Measurements from ENCODE around the gene SLC6A13. TPM values are rescaled to one million over a fixed set of nuclear protein-coding genes. Genes with fewer than 3 reads are reported as not detected.

Gene SLC6A13
- total and polyA plus RNA-seq, 2 donors (not counting 3 experiments of a cell fraction or from before 2014, with no cell fraction given): 0.14 TPM; not detected in 1

DNA sequence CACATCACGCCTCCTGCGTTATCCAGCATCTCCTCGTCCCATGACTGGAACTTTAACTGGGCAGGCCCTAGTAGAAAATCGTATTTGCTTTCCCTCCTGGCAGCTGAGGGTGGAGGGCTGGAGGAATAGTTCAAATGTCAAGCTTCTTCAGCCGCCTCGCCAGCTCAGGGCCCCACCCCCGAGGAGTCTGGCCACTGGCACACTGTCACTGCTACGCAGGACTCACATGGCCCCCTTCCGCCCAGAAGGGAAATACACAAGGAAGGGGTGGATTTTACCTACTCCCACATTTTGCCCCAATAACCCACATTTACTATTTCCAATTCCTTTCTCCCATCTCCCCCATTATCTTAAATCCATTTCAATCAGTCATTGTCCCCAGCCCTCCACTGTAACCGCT lies 8.6 kb downstream of the SLC6A13 start:
- Histone ChIP-seq H3K36me3 (ENCODE audit: control insufficient read depth in 2 of 2, extremely low read depth in 1 of 2, insufficient read depth in 2 of 2, low read length in 2 of 2) (no peaks in the 10 kb centered on the region), H2AFZ (ENCODE audit: low read depth, low read length) (no peak overlapping the region), H3K4me2 (ENCODE audit: insufficient read depth, low read length) (no peak overlapping the region), H3K27ac (ENCODE audit: insufficient read depth, low read depth, low read length) (no peak overlapping the region), H3K4me1 (ENCODE audit: control insufficient read depth, extremely low read depth, insufficient read depth, low read length) (no peaks in the 10 kb centered on the region), H3K4me3 (replicated peaks in 1 of 3; ENCODE audit: insufficient read depth in 1 of 3, low read depth in 1 of 3, low read length in 3 of 3) (no peak overlapping the region), H3K9me3 (replicated peaks; ENCODE audit: control insufficient read depth, insufficient read depth, low read length) (no peaks in the 10 kb centered on the region), H3K9me1 (replicated peaks; ENCODE audit: control insufficient read depth, extremely low read depth, insufficient read depth, low read length) (no peaks in the 10 kb centered on the region), H4K20me1 (replicated peaks; ENCODE audit: control insufficient read depth, extremely low read depth, insufficient read depth, low read length) (no peaks in the 10 kb centered on the region), H3K9ac (replicated peaks; ENCODE audit: extremely low read depth, insufficient read depth, low read length) (no peak overlapping the region), H3K27me3 (ENCODE audit: control insufficient read depth in 2 of 2, insufficient read depth in 2 of 2, low read length in 2 of 2) (peaks cover 2 to 7% of the 10 kb centered on the region in 2 experiments), H3K79me2 (ENCODE audit: control insufficient read depth, insufficient read depth, low read length) (no peaks in the 10 kb centered on the region)
- DNase-seq (ENCODE audit: low read depth, low spot score) (no peak), FAIRE-seq (no peak)
- dilution Hi-C loops (cut with MboI; ENCODE audit: extremely low pct_ligation_motif_present, low sequenced_read_pairs) (no loop called here), intact Hi-C loops (cut with micrococcal nuclease) (no loop called here)
- POLR2A ChIA-PET: no interaction called here
- TF ChIP-seq JUN (IDR thresholded peaks at IDR 0.05; ENCODE audit: borderline replicate concordance, insufficient read depth, insufficient read length, low read depth) (no peak), GATA2 (IDR thresholded peaks at IDR 0.05; ENCODE audit: insufficient read depth, insufficient read length, low read depth, low read length) (no peak), MYC (IDR thresholded peaks at IDR 0.05; ENCODE audit: low read depth, low read length) (no peak), EZH2 (IDR thresholded peaks at IDR 0.05; ENCODE audit: borderline replicate concordance, low read depth, low read length, severe bottlenecking) (no peak), FOS (IDR thresholded peaks at IDR 0.05; ENCODE audit: borderline replicate concordance, insufficient read depth, low read length) (no peak), POLR2A (IDR thresholded peaks at IDR 0.05; ENCODE audit: low read depth, low read length) (no peak), POLR2AphosphoS5 (IDR thresholded peaks at IDR 0.05; ENCODE audit: insufficient read depth, low read depth, low read length) (no peak)
- TF ChIP-seq, protein P1, sequence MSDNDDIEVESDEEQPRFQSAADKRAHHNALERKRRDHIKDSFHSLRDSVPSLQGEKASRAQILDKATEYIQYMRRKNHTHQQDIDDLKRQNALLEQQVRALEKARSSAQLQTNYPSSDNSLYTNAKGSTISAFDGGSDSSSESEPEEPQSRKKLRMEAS (IDR thresholded peaks at IDR 0.05; ENCODE audit: insufficient read depth, insufficient read length): no peak
- TF ChIP-seq, protein P2, sequence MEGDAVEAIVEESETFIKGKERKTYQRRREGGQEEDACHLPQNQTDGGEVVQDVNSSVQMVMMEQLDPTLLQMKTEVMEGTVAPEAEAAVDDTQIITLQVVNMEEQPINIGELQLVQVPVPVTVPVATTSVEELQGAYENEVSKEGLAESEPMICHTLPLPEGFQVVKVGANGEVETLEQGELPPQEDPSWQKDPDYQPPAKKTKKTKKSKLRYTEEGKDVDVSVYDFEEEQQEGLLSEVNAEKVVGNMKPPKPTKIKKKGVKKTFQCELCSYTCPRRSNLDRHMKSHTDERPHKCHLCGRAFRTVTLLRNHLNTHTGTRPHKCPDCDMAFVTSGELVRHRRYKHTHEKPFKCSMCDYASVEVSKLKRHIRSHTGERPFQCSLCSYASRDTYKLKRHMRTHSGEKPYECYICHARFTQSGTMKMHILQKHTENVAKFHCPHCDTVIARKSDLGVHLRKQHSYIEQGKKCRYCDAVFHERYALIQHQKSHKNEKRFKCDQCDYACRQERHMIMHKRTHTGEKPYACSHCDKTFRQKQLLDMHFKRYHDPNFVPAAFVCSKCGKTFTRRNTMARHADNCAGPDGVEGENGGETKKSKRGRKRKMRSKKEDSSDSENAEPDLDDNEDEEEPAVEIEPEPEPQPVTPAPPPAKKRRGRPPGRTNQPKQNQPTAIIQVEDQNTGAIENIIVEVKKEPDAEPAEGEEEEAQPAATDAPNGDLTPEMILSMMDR (IDR thresholded peaks at IDR 0.05; ENCODE audit: extremely low read depth in 1 of 2, insufficient read depth in 1 of 2, low read depth in 1 of 2, low read length in 2 of 2): no peak
- no TSS peak for BruUV-seq (replicated peaks)
- CTCF ChIA-PET: no interaction called here

All from endothelial cell of umbilical vein (primary cell).